Right ventricle myocardium superior (tissue), 1 donor: ENCODE data around the gene RPS27L. TPM values are rescaled to one million over a fixed set of nuclear protein-coding genes. Genes with fewer than 3 reads are reported as not detected.

Source experiments
- ATAC-seq: fragments of 200-7000 bp; cut with Tn5 transposase; one replicate; pipeline ENCODE4 v1.9.1; 2020; ENCODE audit warnings: mild to moderate bottlenecking; ENCODE audit not compliant: poor library complexity
- DNase-seq: peaks from one replicate; pipeline ENCODE4 v3.0.0-alpha.2; 2020
- intact Hi-C: fragments of 100-400 bp; cut with DNase I; formaldehyde crosslinking; loops from one replicate; pipeline ENCODE4 v1.11.2; 2022
- total RNA-seq: library from RNA; stranded (reverse); fragmentation: NEBNext Ultra II Directional; extraction: Animal tissue kit (Norgen Biotek cat#: 25700); gene quantifications from one replicate; pipeline ENCODE4 v1.2.1, GENCODE V29; 2021
- donor health status: DM: no; HTN: yes; CAD: no; lungs with severe emphysema.

Gene RPS27L
- total RNA-seq, 1 donor from 2014 or later, result 179 TPM

GRCh38 chr15:63156086-63156710 is 1.1 kb downstream of the RPS27L start:
- DNase-seq (no peak), ATAC-seq (no peak)
- intact Hi-C loops, result no loop called here

DNA sequence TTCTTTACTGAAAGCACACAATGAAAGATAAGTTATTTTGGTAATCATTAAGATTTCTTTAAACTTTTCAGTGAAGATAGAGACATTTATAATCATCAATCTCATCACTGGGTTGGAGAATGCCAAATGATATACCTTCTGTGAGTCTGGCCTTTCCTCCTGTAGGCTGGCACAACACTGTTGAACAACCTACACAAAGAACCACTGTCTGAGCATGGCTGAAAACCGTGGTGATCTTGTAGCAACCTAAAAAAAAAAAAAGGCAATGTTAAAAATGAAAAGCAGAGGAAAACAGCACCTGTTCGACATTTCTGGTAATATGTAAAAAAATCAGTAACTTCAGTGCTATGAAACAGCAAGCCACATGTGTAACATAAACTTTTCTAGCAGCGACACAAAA is 1.8 kb downstream of the RPS27L start:
- intact Hi-C loops, result no loop called here
- DNase-seq, result no peak
- no peak for ATAC-seq

- DNase-seq (no peak), ATAC-seq (no peak)
- intact Hi-C loops, result no loop called here
These were observed 5.6 kb downstream of the RPS27L start for GRCh38 chr15:63151665-63152064.

DNA sequence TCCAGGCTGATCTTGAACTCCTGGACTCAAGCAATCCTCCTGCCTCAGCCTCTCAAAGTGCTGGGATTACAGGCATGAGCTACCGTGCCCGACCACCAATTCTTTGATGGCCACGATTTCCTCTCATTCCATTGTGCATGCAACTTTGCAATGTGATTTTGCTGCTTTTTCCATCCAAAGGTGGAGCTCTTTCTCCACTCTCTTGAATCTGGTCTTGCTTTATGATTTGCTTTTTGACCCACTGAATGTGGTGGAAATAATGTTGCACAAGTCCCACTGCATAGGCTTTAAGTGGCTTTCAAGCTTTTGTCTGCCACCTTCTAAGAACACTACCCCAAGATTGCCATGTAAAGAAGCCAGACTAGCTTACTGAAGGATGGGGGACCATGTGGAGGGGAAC is 10.6 kb downstream of the RPS27L start:
- intact Hi-C loops, result no loop called here
- ATAC-seq (no peak), DNase-seq (no peak)

DNA sequence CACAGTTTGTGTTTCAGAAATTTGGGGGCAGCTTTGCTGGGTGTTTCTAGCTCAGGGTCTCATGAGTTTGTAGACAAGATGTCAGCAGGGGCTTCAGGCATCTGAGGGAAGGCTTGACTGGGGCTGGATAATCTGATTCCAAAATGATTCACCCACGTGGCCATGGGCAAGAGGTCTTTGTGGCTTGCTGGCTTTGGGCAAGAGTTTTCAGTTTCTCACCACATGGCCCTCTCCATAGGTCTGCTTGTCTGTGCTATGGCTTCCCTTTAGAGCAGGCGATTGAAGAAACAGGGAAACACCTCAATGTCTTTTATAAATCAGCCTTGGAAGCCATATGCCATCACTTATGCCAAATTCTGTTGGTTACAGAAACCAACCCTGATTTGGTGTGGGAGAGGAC is 11.9 kb downstream of the RPS27L start:
- DNase-seq (no peak), ATAC-seq (no peak)
- intact Hi-C loops, result no loop called here

DNA sequence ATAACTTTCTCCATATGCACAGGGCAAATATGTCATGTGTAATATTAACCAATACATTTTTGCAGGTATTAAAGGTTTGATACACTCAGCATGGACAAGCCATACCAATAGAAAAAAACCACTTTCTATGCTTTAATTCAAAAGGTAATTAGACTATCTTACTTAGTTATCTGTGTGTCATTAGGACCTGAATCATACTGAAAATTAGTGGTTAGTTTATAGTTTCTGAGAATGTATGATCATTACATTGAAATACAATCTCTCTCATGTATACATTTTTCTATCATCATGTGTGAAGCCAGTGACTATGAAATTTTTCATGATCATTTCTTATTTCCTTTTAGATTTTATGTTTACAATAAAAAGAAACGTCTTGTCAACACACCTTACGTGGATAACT is 16.3 kb downstream of the RPS27L start:
- intact Hi-C loops, result no loop called here
- no peak for ATAC-seq

GRCh38 chr15:63136742-63137141 is 20.5 kb downstream of the RPS27L start:
- ATAC-seq, result no peak
- intact Hi-C loops, result no loop called here

More for the DNA sequence above, 16.3 kb downstream of the RPS27L start:
- no peak for DNase-seq

DNA sequence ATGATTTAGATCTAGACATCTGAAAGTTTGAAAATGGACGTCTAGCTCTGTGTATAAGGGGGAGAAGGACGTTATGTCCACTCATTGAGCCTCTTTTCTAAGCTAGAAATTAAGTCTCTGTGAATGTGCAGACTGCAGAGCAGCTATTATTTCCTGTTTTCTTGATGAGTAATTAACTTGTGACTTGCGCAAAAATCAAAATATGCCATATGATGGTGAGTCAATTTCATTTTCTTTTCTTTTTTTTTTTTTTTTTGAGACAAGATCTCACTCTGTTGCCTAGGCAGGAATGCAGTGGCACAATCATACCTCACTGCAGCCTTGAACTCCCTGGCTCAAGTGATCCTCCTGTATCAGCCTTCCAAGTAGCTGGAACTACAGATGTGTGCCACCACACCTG is 21.5 kb downstream of the RPS27L start:
- no peak for DNase-seq
- intact Hi-C loops, result no loop called here
- no peak for ATAC-seq

More at GRCh38 chr15:63136742-63137141, 20.5 kb downstream of the RPS27L start:
- DNase-seq, result no peak

GRCh38 chr15:63135281-63135680 is 22.0 kb downstream of the RPS27L start:
- ATAC-seq, result no peak

GRCh38 chr15:63134245-63134985 is 22.9 kb downstream of the RPS27L start:
- no peak for ATAC-seq
- DNase-seq, result no peak
- intact Hi-C loops, result no loop called here

More at GRCh38 chr15:63135281-63135680, 22.0 kb downstream of the RPS27L start:
- intact Hi-C loops, result no loop called here
- no peak for DNase-seq

DNA sequence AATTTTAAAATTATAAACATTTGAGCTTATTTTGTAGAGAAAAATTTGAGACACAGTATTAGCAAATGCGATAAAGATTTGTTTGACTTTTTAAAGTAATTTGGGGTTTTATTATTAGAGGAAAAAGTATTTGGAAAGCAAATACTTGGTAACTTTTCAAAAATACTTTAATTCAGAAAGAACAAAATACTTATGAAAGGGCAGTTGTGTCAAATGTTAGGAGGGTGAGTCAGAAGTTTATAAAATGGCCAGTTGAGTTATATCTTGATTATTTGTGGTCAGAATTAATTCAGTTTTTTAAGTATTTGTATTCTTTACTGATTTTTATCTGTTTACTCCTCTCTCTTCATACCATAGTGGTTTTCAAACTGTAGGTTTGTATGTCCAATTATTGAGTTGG is 23.5 kb downstream of the RPS27L start:
- DNase-seq, result no peak
- intact Hi-C loops, result no loop called here

GRCh38 chr15:63126726-63127125 is 30.6 kb downstream of the RPS27L start:
- intact Hi-C loops, result no loop called here
- ATAC-seq, result no peak
- no peak for DNase-seq

More for the DNA sequence above, 23.5 kb downstream of the RPS27L start:
- ATAC-seq, result no peak

DNA sequence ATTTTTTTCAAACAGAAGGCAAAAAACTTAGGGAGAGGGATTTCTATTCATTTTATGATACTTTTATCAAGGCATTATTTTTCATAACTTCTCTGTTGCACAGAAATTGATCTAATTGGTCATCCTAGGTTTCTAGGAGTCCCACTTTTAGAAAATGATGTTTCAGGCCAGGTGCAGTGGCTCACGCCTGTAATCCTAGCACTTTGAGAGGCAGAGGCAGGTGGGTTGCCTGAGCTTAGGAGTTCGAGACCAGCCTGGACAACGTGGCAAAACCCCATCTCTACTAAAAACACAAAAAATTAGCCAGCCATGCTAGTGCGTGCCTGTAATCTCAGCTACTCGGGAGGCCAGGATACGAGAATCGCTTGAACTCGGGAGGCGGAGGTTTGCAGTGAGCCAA is 32.8 kb downstream of the RPS27L start:
- no peak for DNase-seq
- ATAC-seq, result no peak
- intact Hi-C loops, result no loop called here

- intact Hi-C loops, result no loop called here
- peak; percentile 91 for DNase-seq
- peak; percentile 98 for ATAC-seq
These were observed 35.0 kb downstream of the RPS27L start for GRCh38 chr15:63122002-63122875.

DNA sequence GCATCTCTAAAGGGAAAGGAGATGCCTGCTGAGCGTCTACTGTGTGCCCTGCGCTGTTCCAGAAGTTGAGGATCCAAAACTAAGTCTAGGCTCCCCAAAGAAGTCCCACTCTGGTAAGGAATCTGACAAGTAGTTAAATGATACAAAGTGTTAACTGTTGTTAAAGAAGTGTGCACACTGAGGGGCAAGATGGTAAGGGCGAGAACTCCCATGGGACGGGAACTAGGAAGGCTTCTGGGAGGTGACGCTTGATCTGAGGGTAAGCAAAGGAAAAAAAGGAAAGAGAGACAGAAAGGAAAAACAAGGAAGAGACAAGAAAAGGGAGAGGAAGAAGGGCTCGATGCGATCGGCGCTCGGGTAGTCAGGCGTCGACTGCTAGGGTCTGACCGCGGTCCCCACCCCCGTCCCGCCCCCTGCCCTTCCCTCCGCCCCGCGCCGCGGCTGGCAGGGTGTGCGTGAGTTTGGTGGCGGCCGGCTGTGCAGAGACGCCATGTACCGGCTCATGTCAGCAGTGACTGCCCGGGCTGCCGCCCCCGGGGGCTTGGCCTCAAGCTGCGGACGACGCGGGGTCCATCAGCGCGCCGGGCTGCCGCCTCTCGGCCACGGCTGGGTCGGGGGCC is 35.8 kb downstream of the RPS27L start, which contains the start of gene LACTB:
Gene LACTB, plus strand, starts transcription at position 480 of the 620 bp plus-strand sequence. Its CDS starts 11 bp downstream, at position 491.
- DNase-seq (peak; percentile 92), ATAC-seq (peak; percentile 97)
- intact Hi-C loops, result no loop called here

DNA sequence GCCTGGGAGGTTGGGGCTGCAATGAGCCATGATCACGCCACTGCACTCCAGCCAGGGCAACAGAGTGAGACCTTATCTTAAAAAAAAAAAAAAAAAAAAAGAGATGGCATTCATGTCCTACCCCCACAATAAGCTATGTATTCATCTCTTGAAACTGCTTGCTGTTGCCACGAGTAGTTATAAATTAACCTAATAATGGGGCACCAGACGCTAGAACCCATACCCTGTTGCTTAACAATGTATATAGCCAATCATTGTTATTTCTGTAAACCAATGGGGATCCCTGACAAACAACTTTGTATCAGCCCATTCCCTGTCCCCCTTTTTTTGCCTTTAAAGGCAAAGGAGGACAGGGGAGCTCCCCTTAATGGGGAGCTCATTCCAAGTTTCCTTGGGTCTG is 38.4 kb downstream of the RPS27L start:
- intact Hi-C loops, result no loop called here
- no peak for DNase-seq
- ATAC-seq, result no peak

GRCh38 chr15:63114465-63114864 is 42.8 kb downstream of the RPS27L start:
- no peak for DNase-seq

GRCh38 chr15:63112871-63113270 is 44.4 kb downstream of the RPS27L start:
- intact Hi-C loops, result no loop called here
- no peak for ATAC-seq
- no peak for DNase-seq

More at GRCh38 chr15:63114465-63114864, 42.8 kb downstream of the RPS27L start:
- intact Hi-C loops, result no loop called here
- no peak for ATAC-seq

DNA sequence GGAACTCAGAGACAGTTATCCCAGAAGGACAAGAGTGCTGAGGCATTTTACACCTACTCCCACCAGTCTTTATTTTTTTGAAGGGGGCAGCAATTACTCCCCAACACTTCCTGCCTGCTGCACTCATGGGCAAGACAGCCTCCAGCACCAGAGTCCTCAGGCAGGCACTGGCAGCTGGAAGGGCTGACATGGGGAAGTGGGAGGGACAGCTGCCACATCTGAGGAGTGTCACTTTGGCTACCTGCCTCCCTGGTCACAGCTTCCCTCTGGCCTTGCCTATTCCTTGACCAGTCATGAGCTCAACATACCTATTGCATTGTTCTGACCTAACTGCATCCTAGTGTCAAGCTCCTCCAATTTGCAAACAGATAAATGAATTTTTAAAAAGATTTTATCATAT is 45.8 kb downstream of the RPS27L start:
- intact Hi-C loops, result no loop called here
- DNase-seq (no peak), ATAC-seq (no peak)
